Neuronal stem cell (in vitro differentiated cells): ENCODE data around the gene PCDHGB5.

Experiments
- DNase-seq: peaks from one replicate; pipeline ENCODE4 v3.0.0-alpha.2; 2013; ENCODE audit warnings: low spot score
- H2AFZ ChIP-seq: one replicate; pipeline ENCODE4 v1.6.1; 2013; ENCODE audit warnings: mild to moderate bottlenecking, low read length, inconsistent platforms
- H2AK5ac ChIP-seq: 2 replicates; pipeline ENCODE4 v1.6.1; 2013; ENCODE audit warnings: low read depth, mild to moderate bottlenecking, inconsistent platforms, low read length, moderate library complexity, mixed read lengths
- H2BK120ac ChIP-seq: 2 replicates; pipeline ENCODE4 v1.6.1; 2013; ENCODE audit warnings: low read depth, mild to moderate bottlenecking, inconsistent platforms, low read length, moderate library complexity, mixed read lengths
- H2BK12ac ChIP-seq: one replicate; pipeline ENCODE4 v1.6.1; 2013; ENCODE audit warnings: low read length, inconsistent platforms
- H2BK15ac ChIP-seq: 2 replicates; pipeline ENCODE4 v1.6.1; 2013; ENCODE audit warnings: mild to moderate bottlenecking, low read length, inconsistent platforms, mixed read lengths
- H2BK5ac ChIP-seq: one replicate; pipeline ENCODE4 v1.6.1; 2013; ENCODE audit warnings: inconsistent platforms, mild to moderate bottlenecking, low read length, moderate library complexity
- H3K14ac ChIP-seq: one replicate; pipeline ENCODE4 v1.6.1; 2013; ENCODE audit warnings: low read length, inconsistent platforms
- H3K18ac ChIP-seq: 2 replicates; pipeline ENCODE4 v1.6.1; 2013; ENCODE audit warnings: low read length, inconsistent platforms
- H3K23ac ChIP-seq: 2 replicates; pipeline ENCODE4 v1.6.1; 2013; ENCODE audit warnings: low read depth, mild to moderate bottlenecking, mixed read lengths, low read length, inconsistent platforms; ENCODE audit not compliant: poor library complexity
- H3K27ac ChIP-seq: replicated peaks from 3 replicates; pipeline ENCODE4 v1.5.1; 2013; ENCODE audit warnings: low read length, inconsistent platforms
- H3K27me3 ChIP-seq, 3 experiments: 2 replicates each; pipeline ENCODE4 v1.6.1; 2013; ENCODE audit warnings: low read length in 3 of 3, mild to moderate bottlenecking in 2 of 3, inconsistent platforms in 1 of 3, low read depth in 1 of 3, mixed read lengths in 1 of 3, moderate library complexity in 1 of 3; ENCODE audit not compliant: control insufficient read depth in 3 of 3, insufficient read depth in 3 of 3
- H3K36me3 ChIP-seq, 2 donors: replicated peaks in 1 of 2; 2 replicates each; pipeline ENCODE4 v1.6.1; 2013; ENCODE audit warnings: low read length in 2 of 2; ENCODE audit not compliant: control insufficient read depth in 2 of 2, insufficient read depth in 2 of 2
- H3K4ac ChIP-seq: 2 replicates; pipeline ENCODE4 v1.6.1; 2013; ENCODE audit warnings: inconsistent platforms, mild to moderate bottlenecking, low read length, moderate library complexity
- H3K4me1 ChIP-seq, 2 donors: 1 replicate in 1 of 2; 2 replicates in 1 of 2; pipeline ENCODE4 v1.6.1; 2013; ENCODE audit warnings: low read length in 2 of 2, low read depth in 1 of 2; ENCODE audit not compliant: control insufficient read depth in 2 of 2, insufficient read depth in 1 of 2
- H3K4me2 ChIP-seq: one replicate; pipeline ENCODE4 v1.6.1; 2013; ENCODE audit warnings: mild to moderate bottlenecking, low read length, inconsistent platforms; ENCODE audit not compliant: insufficient read depth, poor library complexity, severe bottlenecking
- H3K4me3 ChIP-seq, 2 donors: 2 replicates each; pipeline ENCODE4 v1.5.1; 2013; ENCODE audit warnings: low read length in 2 of 2, mild to moderate bottlenecking in 2 of 2, inconsistent platforms in 1 of 2, moderate library complexity in 1 of 2
- H3K79me1 ChIP-seq: one replicate; pipeline ENCODE4 v1.6.1; 2013; ENCODE audit warnings: low read depth, mild to moderate bottlenecking, inconsistent platforms, low read length, moderate library complexity
- H3K9ac ChIP-seq: one replicate; pipeline ENCODE4 v1.6.1; 2013; ENCODE audit warnings: mild to moderate bottlenecking, low read depth, low read length, inconsistent platforms; ENCODE audit not compliant: poor library complexity
- H3K9me3 ChIP-seq, 2 donors: replicated peaks in 1 of 2; 2 replicates each; pipeline versions ENCODE3 to v1.6.1; 2013; ENCODE audit warnings: low read length in 2 of 2, mild to moderate bottlenecking in 2 of 2, inconsistent platforms in 1 of 2, low read depth in 1 of 2, mixed read lengths in 1 of 2, moderate library complexity in 1 of 2; ENCODE audit not compliant: control insufficient read depth in 2 of 2, insufficient read depth in 1 of 2
- H4K8ac ChIP-seq: one replicate; pipeline ENCODE4 v1.6.1; 2013; ENCODE audit warnings: low read depth, mild to moderate bottlenecking, inconsistent platforms, low read length, moderate library complexity
- H4K91ac ChIP-seq: one replicate; pipeline ENCODE4 v1.6.1; 2013; ENCODE audit warnings: low read length, low read depth, mild to moderate bottlenecking, inconsistent platforms; ENCODE audit not compliant: poor library complexity
- whole genome bisulfite sequencing, 2 donors: extraction: QIAGEN DNeasy Blood & Tissue Kit; methylation state at CpG; one replicate each; pipeline ENCODE4 v1.1.7; 2013; ENCODE audit warnings: missing lambda C conversion rate in 2 of 2, mixed read lengths in 1 of 2; ENCODE audit not compliant: insufficient read length in 2 of 2, insufficient replicate concordance in 1 of 2; ENCODE audit errors: extremely low coverage in 2 of 2; 5-methylcytosine and 5-hydroxymethylcytosine counted together

PCDHGB5 gene

GRCh38 chr5:141354900-141355469 is 42.8 kb upstream of the PCDHGB5 start, which contains the start of gene PCDHGA4:
Gene PCDHGA4 (plus strand): TSS chr5:141355021. CDS start chr5:141355108, 87 bp downstream.
- DNase-seq: no peak
- no peak within 1 kb of the TSS for H3K9ac ChIP-seq
- no peak within 1 kb of the TSS for H3K4me2 ChIP-seq
- H3K36me3 ChIP-seq: peaks cover 0 to 3% of the 10 kb centered on the region in 2 donors
- H3K79me1 ChIP-seq: no peaks in the 10 kb centered on the region
- no peak within 1 kb of the TSS for H3K18ac ChIP-seq
- no peak within 1 kb of the TSS for H3K4ac ChIP-seq
- H2AK5ac ChIP-seq: no peak within 1 kb of the TSS
- no peak within 1 kb of the TSS for H2BK120ac ChIP-seq
- H3K27ac ChIP-seq: no peak within 1 kb of the TSS
- no peak within 1 kb of the TSS for H4K8ac ChIP-seq
- no peak within 1 kb of the TSS for H3K23ac ChIP-seq
- no CpG with 5 or more reads among the region's 29 CpGs for WGBS, 2 donors
- no peaks in the 10 kb centered on the region for H3K4me1 ChIP-seq
- H2BK5ac ChIP-seq: no peak within 1 kb of the TSS
- H2AFZ ChIP-seq: no peak within 1 kb of the TSS
- H3K9me3 ChIP-seq: peaks cover 24 to 69% of the 10 kb centered on the region in 2 donors
- no peak within 1 kb of the TSS for H3K4me3 ChIP-seq
- no peak within 1 kb of the TSS for H2BK12ac ChIP-seq
- no peak within 1 kb of the TSS for H3K14ac ChIP-seq
- H2BK15ac ChIP-seq: no peak within 1 kb of the TSS
- no peak within 1 kb of the TSS for H4K91ac ChIP-seq
- peaks cover 0 to 4% (median 0%) of the 10 kb centered on the region in 3 experiments for H3K27me3 ChIP-seq

GRCh38 chr5:141355641-141356040 is 42.1 kb upstream of the PCDHGB5 start:
- no peak overlapping the region for H4K8ac ChIP-seq
- no peak overlapping the region for H2AFZ ChIP-seq
- no peak overlapping the region for H3K9ac ChIP-seq
- no peak overlapping the region for H3K14ac ChIP-seq
- no peaks in the 10 kb centered on the region for H3K4me1 ChIP-seq
- no CpG with 5 or more reads among the region's 24 CpGs for WGBS, 2 donors
- no peaks in the 10 kb centered on the region for H3K79me1 ChIP-seq
- no peak overlapping the region for H3K27ac ChIP-seq
- H3K27me3 ChIP-seq: peaks cover 0 to 4% (median 0%) of the 10 kb centered on the region in 3 experiments
- peaks cover 0 to 3% of the 10 kb centered on the region in 2 donors for H3K36me3 ChIP-seq
- DNase-seq: no peak
- H4K91ac ChIP-seq: no peak overlapping the region
- no peak overlapping the region for H2AK5ac ChIP-seq
- H2BK5ac ChIP-seq: no peak overlapping the region
- peaks cover 27 to 70% of the 10 kb centered on the region in 2 donors for H3K9me3 ChIP-seq
- H3K4ac ChIP-seq: no peak overlapping the region
- no peak overlapping the region for H2BK12ac ChIP-seq
- H3K23ac ChIP-seq: no peak overlapping the region
- H2BK15ac ChIP-seq: no peak overlapping the region
- H3K18ac ChIP-seq: no peak overlapping the region
- H2BK120ac ChIP-seq: no peak overlapping the region
- no peak overlapping the region for H3K4me2 ChIP-seq
- no peak overlapping the region for H3K4me3 ChIP-seq

GRCh38 chr5:141356133-141356532 is 41.6 kb upstream of the PCDHGB5 start:
- H3K18ac ChIP-seq: no peak overlapping the region
- H3K27me3 ChIP-seq: peaks cover 0 to 4% (median 0%) of the 10 kb centered on the region in 3 experiments
- H3K9ac ChIP-seq: no peak overlapping the region
- no peak overlapping the region for H2BK15ac ChIP-seq
- no peak overlapping the region for H2BK12ac ChIP-seq
- H3K9me3 ChIP-seq: peaks cover 24 to 70% of the 10 kb centered on the region in 2 donors
- no peaks in the 10 kb centered on the region for H3K4me1 ChIP-seq
- H3K36me3 ChIP-seq: peaks cover 0 to 3% of the 10 kb centered on the region in 2 donors
- H3K4me3 ChIP-seq: no peak overlapping the region
- H3K14ac ChIP-seq: no peak overlapping the region
- H3K4ac ChIP-seq: no peak overlapping the region
- no peak overlapping the region for H3K23ac ChIP-seq
- WGBS, 2 donors: no CpG with 5 or more reads among the region's 5 CpGs
- no peak for DNase-seq
- H3K79me1 ChIP-seq: no peaks in the 10 kb centered on the region
- H3K4me2 ChIP-seq: no peak overlapping the region
- H2BK5ac ChIP-seq: no peak overlapping the region
- no peak overlapping the region for H2AFZ ChIP-seq
- no peak overlapping the region for H3K27ac ChIP-seq
- no peak overlapping the region for H4K91ac ChIP-seq
- H2BK120ac ChIP-seq: no peak overlapping the region
- no peak overlapping the region for H2AK5ac ChIP-seq
- H4K8ac ChIP-seq: no peak overlapping the region

GRCh38 chr5:141356950-141357349 is 40.8 kb upstream of the PCDHGB5 start:
- Histone ChIP-seq H2BK5ac (no peak overlapping the region), H3K4me1 (no peaks in the 10 kb centered on the region), H3K4me3 (peak overlapping the region in 1 of 2 donors; percentile 51), H2BK120ac (peak overlapping the region; percentile 66), H2BK12ac (no peak overlapping the region), H3K9ac (peak overlapping the region; percentile 16), H4K8ac (no peak overlapping the region), H2BK15ac (no peak overlapping the region), H2AFZ (no peak overlapping the region), H2AK5ac (peak overlapping the region; percentile 54), H3K36me3 (peaks cover 0 to 3% of the 10 kb centered on the region in 2 donors), H4K91ac (no peak overlapping the region), H3K27me3 (peaks cover 0 to 4% (median 0%) of the 10 kb centered on the region in 3 experiments), H3K18ac (no peak overlapping the region), H3K23ac (peak overlapping the region; percentile 44), H3K14ac (no peak overlapping the region), H3K4me2 (no peak overlapping the region), H3K4ac (no peak overlapping the region), H3K27ac (no peak overlapping the region), H3K79me1 (no peaks in the 10 kb centered on the region), H3K9me3 (peaks cover 25 to 67% of the 10 kb centered on the region in 2 donors)
- no peak for DNase-seq
- WGBS, 2 donors: no CpG with 5 or more reads among the region's 19 CpGs
